GM23338 (cell line): ENCODE measurements around the gene RIC1. TPM values are rescaled to one million over a fixed set of nuclear protein-coding genes. Genes with fewer than 3 reads are reported as not detected.
"Not testable (repeated sequence)": the region's sequence is repeated elsewhere in the genome, so short reads cannot be mapped to it uniquely, and the experiment has no call there.

Source experiments
- ATAC-seq: fragments of 200-7000 bp; cut with Tn5 transposase; 3 replicates; pipeline ENCODE4 v1.9.1; 2020
- DNase-seq: peaks from one replicate; pipeline ENCODE4 v3.0.0-alpha.2; 2015; ENCODE audit warnings: low spot score
- H2AFZ ChIP-seq: fragments of 200-600 bp; sonication (generic); 2 replicates; pipeline ENCODE4 v1.8.0; 2016; ENCODE audit warnings: antibody characterized with exemption, mild to moderate bottlenecking, moderate library complexity
- H3F3A ChIP-seq: fragments of 200-600 bp; sonication (generic); replicated peaks from 2 replicates; pipeline ENCODE4 v1.8.0; 2017; ENCODE audit warnings: antibody characterized with exemption, mixed run types, low read depth
- H3K27ac ChIP-seq: fragments of 200-600 bp; sonication (generic); 2 replicates; pipeline ENCODE4 v1.6.1; 2016; ENCODE audit warnings: low read depth
- H3K27me3 ChIP-seq: fragments of 200-600 bp; sonication (generic); 2 replicates; pipeline ENCODE4 v1.8.0; 2016; ENCODE audit warnings: mild to moderate bottlenecking, mixed run types, moderate library complexity; ENCODE audit not compliant: insufficient read depth
- H3K36me3 ChIP-seq: fragments of 200-600 bp; sonication (generic); 2 replicates; pipeline ENCODE4 v1.8.0; 2016; ENCODE audit warnings: mild to moderate bottlenecking; ENCODE audit not compliant: insufficient read depth
- H3K4me1 ChIP-seq: fragments of 200-600 bp; sonication (generic); 2 replicates; pipeline ENCODE4 v1.8.0; 2016; ENCODE audit warnings: mild to moderate bottlenecking, moderate library complexity; ENCODE audit not compliant: insufficient read depth
- H3K4me2 ChIP-seq: fragments of 200-600 bp; sonication (generic); 2 replicates; pipeline ENCODE4 v1.7.1; 2017; ENCODE audit warnings: mixed run types
- H3K4me3 ChIP-seq: fragments of 200-600 bp; sonication (generic); 2 replicates; pipeline ENCODE4 v1.6.1; 2016; ENCODE audit warnings: mixed run types
- H3K79me2 ChIP-seq: fragments of 200-600 bp; sonication (generic); replicated peaks from 2 replicates; pipeline ENCODE4 v1.8.0; 2017; ENCODE audit warnings: mild to moderate bottlenecking; ENCODE audit not compliant: insufficient read depth
- H3K9me2 ChIP-seq: fragments of 200-600 bp; sonication (generic); 2 replicates; pipeline ENCODE4 v1.8.0; 2017; ENCODE audit not compliant: insufficient read depth
- H4K20me1 ChIP-seq: fragments of 200-600 bp; sonication (generic); replicated peaks from 2 replicates; pipeline ENCODE4 v1.8.0; 2017; ENCODE audit warnings: mild to moderate bottlenecking; ENCODE audit not compliant: insufficient read depth
- H3K27ac Mint-ChIP-seq: 2 replicates; pipeline ENCODE4 v1.8.0; 2020; ENCODE audit warnings: inconsistent platforms, mild to moderate bottlenecking, moderate library complexity, mixed read lengths
- H3K27me3 Mint-ChIP-seq: 3 replicates; pipeline ENCODE4 v1.8.0; 2022; ENCODE audit warnings: low read depth, mild to moderate bottlenecking, moderate library complexity, mixed read lengths, inconsistent platforms; ENCODE audit not compliant: insufficient read depth, poor library complexity
- H3K36me3 Mint-ChIP-seq: 3 replicates; pipeline ENCODE4 v1.8.0; 2021; ENCODE audit warnings: low read depth, mild to moderate bottlenecking, inconsistent platforms, moderate library complexity, mixed read lengths
- H3K4me1 Mint-ChIP-seq: 3 replicates; pipeline ENCODE4 v1.8.0; 2020; ENCODE audit warnings: mild to moderate bottlenecking, inconsistent platforms, mixed read lengths
- H3K4me3 Mint-ChIP-seq: 3 replicates; pipeline ENCODE4 v1.8.0; 2021; ENCODE audit warnings: moderate library complexity, mild to moderate bottlenecking, inconsistent platforms, mixed read lengths
- H3K9me3 Mint-ChIP-seq: 3 replicates; pipeline ENCODE4 v1.8.0; 2020; ENCODE audit warnings: moderate library complexity, mild to moderate bottlenecking, inconsistent platforms, mixed read lengths
- CREB1 ChIP-seq: fragments of 250-450 bp; sonication (Bioruptor Pico); IDR thresholded peaks from 2 replicates; pipeline ENCODE4 v1.5.0; 2020; ENCODE audit warnings: low read depth, mild to moderate bottlenecking, moderate library complexity
- CTCF ChIP-seq, 2 experiments: fragments of 200-600 bp in 1 of 2; sonication (generic) in 1 of 2; conservative IDR thresholded peaks; 2 replicates each; pipeline versions ENCODE4 v1.5.1 to v1.6.1; 2016 to 2017; ENCODE audit warnings: antibody characterized with exemption in 2 of 2, low read depth in 2 of 2, mild to moderate bottlenecking in 2 of 2, moderate library complexity in 1 of 2
- EZH2phosphoT487 ChIP-seq: fragments of 200-600 bp; sonication (generic); IDR thresholded peaks from one replicate; pipeline ENCODE4 v1.8.1; 2018; ENCODE audit warnings: antibody characterized with exemption; ENCODE audit not compliant: unreplicated experiment
- JUNB ChIP-seq: IDR thresholded peaks from one replicate; pipeline ENCODE4 v1.6.1; 2016; ENCODE audit warnings: antibody characterized with exemption; ENCODE audit not compliant: unreplicated experiment
- POLR2AphosphoS5 ChIP-seq: IDR thresholded peaks from 2 replicates; pipeline ENCODE4 v1.6.1; 2016; ENCODE audit warnings: antibody characterized with exemption, low read depth
- REST ChIP-seq: IDR thresholded peaks from one replicate; pipeline ENCODE4 v1.6.1; 2018; ENCODE audit warnings: antibody characterized with exemption; ENCODE audit not compliant: unreplicated experiment
- ZNF331 ChIP-seq: fragments of 250-450 bp; sonication (Bioruptor Pico); IDR thresholded peaks from 2 replicates; pipeline ENCODE4 v1.5.0; 2020; ENCODE audit warnings: low read depth, mild to moderate bottlenecking, moderate library complexity
- polyA plus RNA-seq: library from polyadenylated mRNA; unstranded; fragments of >200 nt; fragmentation: Nextera tagmentation; extraction: Ambion mirVana; gene quantifications from 2 replicates; pipeline ENCODE4 v1.2.1, GENCODE V29; 2016
- total RNA-seq: library from RNA; depleted of rRNA; stranded (reverse); fragments of >200 nt; shearing (Covaris generic); gene quantifications from 2 replicates; pipeline ENCODE4 v1.2.3, GENCODE V29; 2014

RIC1 gene
- total and polyA plus RNA-seq, 2 experiments from 2014 or later = 7.8 to 34.9 TPM

GRCh38 chr9:5798581-5798980 lies 169.7 kb downstream of the RIC1 start:
- TF ChIP-seq CTCF (conservative IDR thresholded peaks at IDR 0.05; ENCODE audit: low read depth in 2 of 2) = no peak
- TF ChIP-seq ZNF331 (CRISPR knock-in tag) = no peak
- no peak for TF ChIP-seq CREB1 (CRISPR knock-in tag)
- no peak for TF ChIP-seq EZH2phosphoT487
- DNase-seq = peak; percentile 4

GRCh38 chr9:5799314-5799713 lies 170.4 kb downstream of the RIC1 start:
- Mint-ChIP-seq H3K36me3 (0 out of 3 replicates have a peak, but pooled peaks cover 8% of the 10 kb centered on the region), H3K9me3 (no peaks in the 10 kb centered on the region), H3K27me3 (no peaks in the 10 kb centered on the region), H3K27ac (no peak overlapping the region), H3K4me3 (no peak overlapping the region), H3K4me1 (no peaks in the 10 kb centered on the region)
- H2AFZ ChIP-seq = no peak overlapping the region
- H3K4me3 ChIP-seq = no peak overlapping the region
- no peaks in the 10 kb centered on the region for H3K9me2 ChIP-seq
- no peaks in the 10 kb centered on the region for H3K36me3 ChIP-seq
- DNase-seq (peak; percentile 51), ATAC-seq (no peak)
- no peaks in the 10 kb centered on the region for H3K27me3 ChIP-seq
- no peaks in the 10 kb centered on the region for H3K79me2 ChIP-seq
- no peaks in the 10 kb centered on the region for H3K4me1 ChIP-seq
- no peak for TF ChIP-seq POLR2AphosphoS5
- no peak for TF ChIP-seq JUNB
- peak; percentile 68 to 72 for TF ChIP-seq CTCF (conservative IDR thresholded peaks at IDR 0.05; ENCODE audit: low read depth in 2 of 2)
- TF ChIP-seq REST = no peak
- no peaks in the 10 kb centered on the region for H3F3A ChIP-seq
- H4K20me1 ChIP-seq = no peaks in the 10 kb centered on the region; the same call in 1 of the 2 replicates
- no peak overlapping the region for H3K4me2 ChIP-seq
- H3K27ac ChIP-seq = no peak overlapping the region

More at GRCh38 chr9:5798581-5798980, 169.7 kb downstream of the RIC1 start:
- no peak overlapping the region for H3K27ac ChIP-seq
- H3K9me2 ChIP-seq = no peaks in the 10 kb centered on the region
- H3K4me1 ChIP-seq = no peaks in the 10 kb centered on the region
- H3K9me3 Mint-ChIP-seq = no peaks in the 10 kb centered on the region
- H3K27me3 ChIP-seq = no peaks in the 10 kb centered on the region
- no peaks in the 10 kb centered on the region for H3K27me3 Mint-ChIP-seq
- H3K4me3 Mint-ChIP-seq = no peak overlapping the region
- no peaks in the 10 kb centered on the region; the same call in 1 of the 2 replicates for H4K20me1 ChIP-seq
- no peaks in the 10 kb centered on the region for H3K79me2 ChIP-seq
- H3K27ac Mint-ChIP-seq = no peak overlapping the region
- no peaks in the 10 kb centered on the region for H3K36me3 ChIP-seq
- H3K4me2 ChIP-seq = no peak overlapping the region
- no peaks in the 10 kb centered on the region for H3F3A ChIP-seq
- ATAC-seq = no peak
- H2AFZ ChIP-seq = no peak overlapping the region
- 0 out of 3 replicates have a peak, but pooled peaks cover 8% of the 10 kb centered on the region for H3K36me3 Mint-ChIP-seq
- no peaks in the 10 kb centered on the region for H3K4me1 Mint-ChIP-seq
- H3K4me3 ChIP-seq = no peak overlapping the region

GRCh38 chr9:5800378-5800777 lies 171.5 kb downstream of the RIC1 start:
- not testable (repeated sequence) for H3K4me3 Mint-ChIP-seq, H3K9me3 Mint-ChIP-seq, H3K4me3 ChIP-seq, H3K27me3 ChIP-seq, H3K36me3 ChIP-seq, H3K36me3 Mint-ChIP-seq, H3K9me2 ChIP-seq, H3K27ac ChIP-seq, H3K27ac Mint-ChIP-seq, H3K4me2 ChIP-seq, H3K4me1 Mint-ChIP-seq, H2AFZ ChIP-seq, DNase-seq, H3K27me3 Mint-ChIP-seq, H3K79me2 ChIP-seq, H4K20me1 ChIP-seq, H3K4me1 ChIP-seq, H3F3A ChIP-seq, ATAC-seq
